SK-N-SH (cell line): Measurements from ENCODE around the gene MIOS.

ENCODE experiments used
- YY1 ChIP-seq: IDR thresholded peaks from 2 replicates; pipeline ENCODE4 v1.4.0; 2012; ENCODE audit warnings: low read depth, mild to moderate bottlenecking
- TF ChIP-seq, protein P1 (sequence below): fragments of 150-350 bp; IDR thresholded peaks from 2 replicates; pipeline ENCODE4 v1.6.1; 2016; ENCODE audit warnings: mild to moderate bottlenecking, low read depth, low read length

DNA sequence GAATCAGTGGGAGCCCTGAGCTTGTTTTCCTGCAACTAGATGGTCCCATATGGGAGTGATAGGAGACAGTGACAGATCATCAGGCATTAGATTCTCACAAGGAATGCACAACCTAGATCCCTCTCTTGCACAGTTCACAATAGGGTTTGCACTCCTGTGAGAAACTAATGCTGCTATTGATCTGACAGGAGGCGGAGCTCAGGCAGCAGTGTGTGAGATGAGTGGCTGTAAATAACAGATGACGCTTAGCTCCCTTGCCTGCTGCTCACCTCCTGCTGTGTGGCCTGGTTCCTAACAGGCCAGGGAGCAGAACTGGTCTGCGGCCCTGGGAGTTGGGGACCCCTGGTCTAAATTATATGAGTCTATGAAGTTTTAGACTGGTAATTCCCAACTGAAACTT lies 3.9 kb downstream of the MIOS start:
- TF ChIP-seq, protein P1, sequence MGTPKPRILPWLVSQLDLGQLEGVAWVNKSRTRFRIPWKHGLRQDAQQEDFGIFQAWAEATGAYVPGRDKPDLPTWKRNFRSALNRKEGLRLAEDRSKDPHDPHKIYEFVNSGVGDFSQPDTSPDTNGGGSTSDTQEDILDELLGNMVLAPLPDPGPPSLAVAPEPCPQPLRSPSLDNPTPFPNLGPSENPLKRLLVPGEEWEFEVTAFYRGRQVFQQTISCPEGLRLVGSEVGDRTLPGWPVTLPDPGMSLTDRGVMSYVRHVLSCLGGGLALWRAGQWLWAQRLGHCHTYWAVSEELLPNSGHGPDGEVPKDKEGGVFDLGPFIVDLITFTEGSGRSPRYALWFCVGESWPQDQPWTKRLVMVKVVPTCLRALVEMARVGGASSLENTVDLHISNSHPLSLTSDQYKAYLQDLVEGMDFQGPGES, result no peak
- no peak for TF ChIP-seq YY1
